ENCODE measurements around the gene WDR33.
"Not testable (repeated sequence)": the region's sequence is repeated elsewhere in the genome, so short reads cannot be mapped to it uniquely, and the experiment has no call there.

The WDR33 gene

DNA sequence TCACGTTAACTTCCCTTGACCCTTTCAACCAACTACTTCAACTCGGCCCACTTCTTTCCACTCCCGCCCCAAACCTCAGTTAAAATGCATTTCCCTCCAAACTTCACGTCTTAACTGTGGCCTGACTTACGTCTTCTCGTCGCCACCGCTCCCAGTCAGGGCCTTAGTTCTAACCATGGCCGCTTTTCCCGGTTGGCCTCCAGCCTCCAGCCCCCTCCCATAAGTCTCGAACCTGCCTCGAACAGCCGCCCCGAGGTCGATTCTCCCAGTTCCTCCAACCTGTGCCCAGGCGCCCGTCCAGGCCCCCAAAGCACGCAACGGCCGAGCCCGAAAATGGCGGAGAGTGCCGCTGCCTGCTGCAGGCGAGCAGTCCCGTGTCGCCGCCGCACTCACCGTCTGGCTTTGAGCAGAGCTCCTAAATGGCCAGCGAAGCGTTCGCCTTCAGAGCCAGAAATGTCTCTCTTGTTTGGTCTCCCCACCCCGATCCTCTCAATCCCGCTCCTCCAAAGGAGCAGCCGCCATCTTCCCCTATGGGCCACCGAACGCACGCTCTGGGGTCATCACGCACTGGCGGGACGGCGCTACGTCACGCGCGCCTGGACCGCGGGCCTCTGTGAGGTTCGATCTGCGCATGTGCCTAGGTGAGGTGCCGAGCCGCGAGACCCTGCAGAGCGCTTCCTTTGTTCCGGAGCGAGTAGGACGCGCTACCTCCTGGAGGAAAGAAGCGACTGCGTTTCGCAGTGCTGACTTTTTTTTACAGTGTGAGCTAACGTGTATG, at the start of gene WDR33:
Gene WDR33 (minus strand): TSS at position 553 of the 778 bp plus-strand sequence. CDS start 40,190 bp downstream, outside the sequence.
- in situ Hi-C loops (cut with MboI; ENCODE audit: low sequenced_read_pairs) = no loop called here

- in situ Hi-C loops (cut with MboI; ENCODE audit: low sequenced_read_pairs) = no loop called here
These were observed 49.2 kb upstream of the WDR33 start for GRCh38 chr2:127860130-127860529.

DNA sequence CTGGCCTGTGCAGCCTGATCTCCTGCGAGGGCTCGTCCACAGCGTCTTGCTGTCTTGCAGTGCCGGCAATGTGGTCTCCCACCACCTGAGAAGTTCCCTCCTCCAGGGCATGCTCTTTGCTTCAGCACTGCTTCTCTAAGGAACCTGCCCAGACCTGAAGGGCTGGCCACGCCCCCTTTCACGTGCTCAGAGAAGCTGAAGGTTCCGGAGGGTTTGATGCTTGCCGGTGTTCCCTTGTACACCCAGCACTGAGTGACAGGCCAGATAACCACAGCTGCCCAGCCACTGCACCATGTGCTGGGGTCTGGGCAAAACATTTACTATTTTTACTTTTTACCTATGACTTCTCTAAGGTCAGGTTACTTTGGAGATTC, 48.7 kb upstream of the WDR33 start:
- in situ Hi-C loops (cut with MboI; ENCODE audit: low sequenced_read_pairs) = no loop called here

DNA sequence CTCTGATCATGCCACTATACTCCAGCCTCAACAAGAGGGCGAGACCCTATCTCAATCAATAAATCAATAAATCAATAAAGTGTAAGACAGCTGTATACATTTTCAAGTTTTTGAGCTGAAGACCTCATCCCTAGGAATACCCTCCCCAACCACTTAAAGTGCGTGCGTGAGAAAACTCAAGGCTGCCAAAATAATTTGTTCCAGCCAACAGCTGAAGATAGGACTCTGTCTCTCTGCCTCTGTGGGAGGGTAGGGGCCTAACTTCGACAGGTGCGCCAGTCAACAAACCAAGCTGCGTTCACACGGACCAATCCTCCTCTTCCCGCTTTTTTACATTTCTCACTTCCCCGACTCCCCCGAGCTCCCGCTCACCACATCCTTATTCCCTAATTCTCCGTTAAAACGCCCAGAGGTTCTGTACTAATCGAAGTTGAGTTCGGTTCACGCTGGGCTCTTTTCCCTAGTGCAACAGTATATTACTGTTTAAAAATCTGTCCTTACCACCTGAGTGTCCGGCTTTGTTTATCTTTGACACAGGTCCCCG, 46.4 kb upstream of the WDR33 start:
- in situ Hi-C loops (cut with MboI; ENCODE audit: low sequenced_read_pairs) = no loop called here

- in situ Hi-C loops (cut with MboI; ENCODE audit: low sequenced_read_pairs) = no loop called here
These were observed 42.7 kb upstream of the WDR33 start for GRCh38 chr2:127853671-127854070.

GRCh38 chr2:127852388-127852787, 41.4 kb upstream of the WDR33 start:
- in situ Hi-C loops (cut with MboI; ENCODE audit: low sequenced_read_pairs) = no loop called here

GRCh38 chr2:127847931-127848330, 37.0 kb upstream of the WDR33 start:
- in situ Hi-C loops (cut with MboI; ENCODE audit: low sequenced_read_pairs) = no loop called here

GRCh38 chr2:127844973-127845372, 34.0 kb upstream of the WDR33 start:
- in situ Hi-C loops (cut with MboI; ENCODE audit: low sequenced_read_pairs) = no loop called here

DNA sequence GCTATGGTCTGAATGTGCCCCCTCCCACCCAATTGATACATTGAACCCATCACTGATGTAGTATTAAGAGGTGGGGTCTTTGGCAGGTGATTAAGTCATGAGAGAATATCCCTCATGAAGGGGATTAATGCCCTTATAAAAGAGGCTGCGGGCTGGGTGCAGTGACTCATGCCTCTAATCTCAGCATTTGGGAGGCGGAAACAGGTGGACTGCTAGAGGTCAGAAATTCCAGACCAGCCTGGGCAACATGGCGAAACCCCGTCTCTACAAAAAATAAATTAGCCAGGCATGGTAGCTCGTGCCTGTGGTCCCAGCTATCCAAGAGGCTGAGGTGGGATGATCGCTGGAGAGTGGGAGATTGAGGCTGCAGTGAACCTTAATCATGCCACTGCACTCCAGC, 32.7 kb upstream of the WDR33 start:
- in situ Hi-C loops (cut with MboI; ENCODE audit: low sequenced_read_pairs) = no loop called here

GRCh38 chr2:127841466-127842178, 30.7 kb upstream of the WDR33 start:
- in situ Hi-C loops (cut with MboI; ENCODE audit: low sequenced_read_pairs) = no loop called here

DNA sequence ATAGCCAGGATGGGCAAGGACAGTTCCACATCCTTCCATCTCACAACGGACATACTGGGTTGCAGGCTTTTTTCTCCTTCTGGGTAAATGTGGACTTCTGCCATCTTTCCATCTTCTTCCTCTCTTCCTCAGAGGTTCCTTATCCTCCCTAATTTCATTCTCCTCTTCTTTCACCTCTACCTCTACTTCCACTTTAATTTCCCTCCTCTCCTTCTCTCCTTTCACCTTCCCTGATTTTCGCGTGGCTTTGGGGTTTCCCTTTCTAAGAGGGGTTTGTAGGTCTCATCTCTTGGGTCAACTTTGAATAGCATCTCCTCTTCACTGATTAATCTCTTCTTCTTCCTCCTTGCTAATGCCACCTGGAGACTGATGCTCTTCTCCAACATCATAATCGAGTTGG, 29.9 kb upstream of the WDR33 start:
- in situ Hi-C loops (cut with MboI; ENCODE audit: low sequenced_read_pairs) = no loop called here

GRCh38 chr2:127834951-127835350, 24.0 kb upstream of the WDR33 start:
- in situ Hi-C loops (cut with MboI; ENCODE audit: low sequenced_read_pairs) = no loop called here

DNA sequence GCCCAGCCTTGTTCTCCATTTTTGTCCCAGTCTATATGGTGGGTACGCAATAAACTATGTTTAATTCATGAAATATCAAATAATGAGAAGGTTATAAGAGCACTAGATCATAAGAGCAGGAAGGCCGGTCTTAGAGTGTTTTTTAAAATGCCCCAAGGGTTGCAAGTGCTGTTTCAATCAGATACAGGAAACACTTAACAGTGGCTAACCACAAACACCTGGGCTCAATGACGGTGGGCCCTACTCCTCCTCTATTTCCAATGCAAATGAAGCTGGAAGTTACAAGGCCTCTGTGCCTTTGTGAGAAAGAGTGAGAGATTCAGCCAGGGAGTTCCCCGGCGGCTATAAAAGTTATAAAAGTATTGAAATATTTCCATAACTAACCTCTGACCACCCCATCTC, 18.9 kb upstream of the WDR33 start:
- in situ Hi-C loops (cut with MboI; ENCODE audit: low sequenced_read_pairs) = no loop called here

DNA sequence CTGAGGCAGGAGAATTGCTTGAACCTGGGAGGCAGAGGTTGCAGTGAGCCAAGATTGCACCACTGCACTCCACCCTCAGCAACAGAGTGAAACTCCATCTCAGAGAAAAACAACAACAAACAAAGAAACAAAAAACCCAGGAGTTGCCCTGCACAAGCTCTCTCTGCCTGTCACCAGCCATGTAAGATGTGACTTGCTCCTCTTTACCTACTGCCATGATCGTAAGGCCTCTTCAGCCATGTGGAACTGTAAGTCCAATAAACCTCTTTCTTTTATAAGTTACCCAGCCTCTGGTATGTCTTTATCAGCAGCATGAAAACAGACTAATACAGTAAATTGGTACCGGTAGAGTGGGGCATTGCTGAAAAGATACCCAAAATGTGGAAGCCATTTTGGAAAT, 15.7 kb upstream of the WDR33 start:
- in situ Hi-C loops (cut with MboI; ENCODE audit: low sequenced_read_pairs) = not testable (repeated sequence)

DNA sequence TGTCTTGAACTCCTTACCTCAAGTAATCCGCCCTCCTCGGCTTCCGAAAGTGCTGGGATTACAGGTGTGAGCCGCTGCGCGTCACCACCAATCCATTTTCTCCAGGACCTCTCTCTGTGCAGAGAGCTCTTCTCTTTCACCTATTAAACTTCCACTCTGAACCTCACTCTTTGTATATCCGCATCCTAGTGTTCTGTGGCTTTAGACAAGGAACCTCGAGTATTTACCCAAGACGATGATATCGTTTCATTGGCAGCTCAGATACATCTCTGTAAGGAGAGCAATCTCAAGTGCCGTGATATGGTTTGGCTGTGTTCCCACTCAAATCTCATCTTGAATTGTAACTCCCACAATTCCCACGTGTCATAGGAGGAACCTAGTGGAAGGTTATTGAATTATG, 15.1 kb upstream of the WDR33 start:
- in situ Hi-C loops (cut with MboI; ENCODE audit: low sequenced_read_pairs) = no loop called here

DNA sequence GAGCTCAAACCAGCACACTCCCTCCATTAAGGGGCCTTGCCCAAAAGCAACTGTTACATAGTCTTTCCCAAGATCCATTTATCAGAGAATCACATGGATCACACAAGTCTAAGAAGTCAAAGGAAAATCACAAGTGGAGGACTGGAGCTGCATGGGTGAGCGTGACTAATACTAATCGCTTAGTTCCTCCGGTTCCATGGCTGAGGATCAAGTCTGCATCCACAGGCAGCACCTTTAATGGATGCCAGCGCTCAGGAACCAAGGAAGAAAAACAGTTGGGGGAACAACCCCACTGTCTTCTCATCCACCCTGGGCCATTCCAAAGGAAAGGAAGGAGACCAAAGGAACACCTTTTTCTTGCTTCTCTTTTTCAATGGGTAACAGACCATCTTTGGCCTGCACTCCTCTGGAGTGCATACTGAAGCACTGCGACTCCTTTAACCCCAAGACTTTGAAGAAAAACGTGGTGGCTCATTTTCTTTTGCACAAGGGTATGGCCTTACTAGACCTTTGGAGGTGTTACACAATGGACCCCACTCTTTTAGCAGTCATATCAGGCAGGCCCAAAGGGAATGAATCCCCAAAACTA, 9.2 kb upstream of the WDR33 start:
- in situ Hi-C loops (cut with MboI; ENCODE audit: low sequenced_read_pairs) = no loop called here

GRCh38 chr2:127818794-127819425, 7.9 kb upstream of the WDR33 start:
- in situ Hi-C loops (cut with MboI; ENCODE audit: low sequenced_read_pairs) = no loop called here

DNA sequence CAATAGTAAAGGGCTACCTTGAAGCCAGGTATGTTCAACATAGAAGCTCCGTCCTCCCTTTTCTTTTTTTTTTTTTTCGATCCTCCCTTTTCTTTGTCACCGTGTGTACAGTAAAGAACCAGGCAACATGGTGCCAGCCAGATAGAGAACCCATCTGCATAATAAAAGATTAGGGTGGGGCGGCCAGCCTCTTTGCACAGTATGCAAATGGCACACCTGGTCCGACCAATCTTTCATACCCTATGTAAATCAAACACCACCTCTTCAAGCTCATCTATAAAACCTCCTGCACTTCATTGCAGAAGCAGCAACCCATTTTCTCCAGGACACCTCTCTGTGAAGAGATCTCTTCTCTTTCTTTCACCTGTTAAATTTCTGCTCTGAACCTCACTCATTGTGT, 7.3 kb upstream of the WDR33 start:
- in situ Hi-C loops (cut with MboI; ENCODE audit: low sequenced_read_pairs) = no loop called here

GRCh38 chr2:127814677-127815076, 3.7 kb upstream of the WDR33 start:
- in situ Hi-C loops (cut with MboI; ENCODE audit: low sequenced_read_pairs) = no loop called here

- in situ Hi-C loops (cut with MboI; ENCODE audit: low sequenced_read_pairs) = not testable (repeated sequence)
These were observed 1.5 kb upstream of the WDR33 start for GRCh38 chr2:127812441-127812840.

All from HL-60/S4 treated with phorbol 12-myristate 13-acetate at 8.2 ng/mL for 4 days and 3 days (cell line).